Stomach (tissue), 4 donors: ENCODE data around the gene FLRT1.

Experiments used
- CTCF ChIP-seq, 7 experiments: fragments of 450-650 bp in 4 of 7; fragments of 200-600 bp in 3 of 7; sonication (generic) in 3 of 7; IDR thresholded peaks; one replicate each; pipeline ENCODE4 v1.5.1; 2016 to 2019; ENCODE audit warnings: antibody characterized with exemption in 7 of 7, control low read depth in 2 of 7, mild to moderate bottlenecking in 1 of 7
- EP300 ChIP-seq: sonication (generic); formaldehyde crosslinking; IDR thresholded peaks from one replicate; pipeline ENCODE4 v1.6.1; 2017; ENCODE audit warnings: antibody characterized with exemption
- POLR2AphosphoS5 ChIP-seq, 3 donors: sonication (generic); formaldehyde crosslinking; IDR thresholded peaks; one replicate each; pipeline ENCODE4 v1.6.1; 2016; ENCODE audit warnings: antibody characterized with exemption in 3 of 3

- no peak for TF ChIP-seq CTCF (IDR thresholded peaks at IDR 0.05)
- TF ChIP-seq EP300 = no peak
- no peak for TF ChIP-seq POLR2AphosphoS5 (IDR thresholded peaks at IDR 0.05)
Observed at GRCh38 chr11:64003807-64004589, 31.7 kb upstream of the FLRT1 start.
